Measurements from ENCODE around the gene KCNJ3. TPM values are rescaled to one million over a fixed set of nuclear protein-coding genes. Genes with fewer than 3 reads are reported as not detected.
"Not testable (repeated sequence)": the region's sequence is repeated elsewhere in the genome, so short reads cannot be mapped to it uniquely, and the experiment has no call there.

The KCNJ3 gene
- total RNA-seq, 2 experiments from 2014 or later: not detected

GRCh38 chr2:154832711-154833110, 134.2 kb downstream of the KCNJ3 start:
- ATAC-seq (ENCODE audit: low read depth) (no peak), DNase-seq (no peak)
- Mint-ChIP-seq H3K4me3 (no peak overlapping the region), H3K27ac (no peak overlapping the region), H3K36me3 (no peaks in the 10 kb centered on the region), H3K9me3 (peaks cover 1% of the 10 kb centered on the region), H3K27me3 (no peaks in the 10 kb centered on the region), H3K4me1 (no peaks in the 10 kb centered on the region)
- POLR2A ChIA-PET: no interaction called here

- POLR2A ChIA-PET: no interaction called here
- no peak for ATAC-seq (ENCODE audit: low read depth)
- DNase-seq: no peak
- Mint-ChIP-seq H3K4me3 (no peak overlapping the region), H3K9me3 (peaks cover 1% of the 10 kb centered on the region), H3K27ac (no peak overlapping the region), H3K27me3 (no peaks in the 10 kb centered on the region), H3K36me3 (no peaks in the 10 kb centered on the region), H3K4me1 (no peaks in the 10 kb centered on the region)
Observed at GRCh38 chr2:154836632-154837031, 138.1 kb downstream of the KCNJ3 start.

- POLR2A ChIA-PET: no interaction called here
- H3K9me3 Mint-ChIP-seq: peaks cover 3% of the 10 kb centered on the region
- no peak overlapping the region for H3K27ac Mint-ChIP-seq
- no peaks in the 10 kb centered on the region for H3K36me3 Mint-ChIP-seq
- no peak for DNase-seq
- no peaks in the 10 kb centered on the region for H3K27me3 Mint-ChIP-seq
- H3K4me3 Mint-ChIP-seq: no peak overlapping the region
- H3K4me1 Mint-ChIP-seq: no peaks in the 10 kb centered on the region
- no peak for ATAC-seq (ENCODE audit: low read depth)
Observed at GRCh38 chr2:154837035-154837434, 138.5 kb downstream of the KCNJ3 start.

GRCh38 chr2:154844513-154844912, 146.0 kb downstream of the KCNJ3 start:
- H3K9me3 Mint-ChIP-seq: peaks cover 2% of the 10 kb centered on the region
- H3K27ac Mint-ChIP-seq: no peak overlapping the region
- no peak overlapping the region for H3K4me3 Mint-ChIP-seq
- H3K36me3 Mint-ChIP-seq: no peaks in the 10 kb centered on the region
- no peaks in the 10 kb centered on the region for H3K27me3 Mint-ChIP-seq
- POLR2A ChIA-PET: no interaction called here
- H3K4me1 Mint-ChIP-seq: no peaks in the 10 kb centered on the region
- ATAC-seq (ENCODE audit: low read depth) (no peak), DNase-seq (no peak)

- POLR2A ChIA-PET: no interaction called here
- DNase-seq (no peak), ATAC-seq (ENCODE audit: low read depth) (no peak)
- Mint-ChIP-seq H3K4me3 (no peak overlapping the region), H3K4me1 (no peaks in the 10 kb centered on the region), H3K9me3 (peaks cover 1% of the 10 kb centered on the region), H3K27me3 (no peaks in the 10 kb centered on the region), H3K36me3 (no peaks in the 10 kb centered on the region), H3K27ac (no peak overlapping the region)
Observed at GRCh38 chr2:154846842-154847241, 148.3 kb downstream of the KCNJ3 start.

GRCh38 chr2:154849482-154849881, 151.0 kb downstream of the KCNJ3 start:
- Mint-ChIP-seq H3K27me3 (no peaks in the 10 kb centered on the region), H3K27ac (no peak overlapping the region), H3K36me3 (no peaks in the 10 kb centered on the region), H3K9me3 (no peaks in the 10 kb centered on the region), H3K4me1 (no peaks in the 10 kb centered on the region), H3K4me3 (no peak overlapping the region)
- ATAC-seq (ENCODE audit: low read depth) (no peak), DNase-seq (no peak)
- POLR2A ChIA-PET: no interaction called here

- POLR2A ChIA-PET: no interaction called here
- DNase-seq (no peak), ATAC-seq (ENCODE audit: low read depth) (no peak)
- Mint-ChIP-seq H3K9me3 (no peaks in the 10 kb centered on the region), H3K36me3 (no peaks in the 10 kb centered on the region), H3K4me3 (no peak overlapping the region), H3K27me3 (no peaks in the 10 kb centered on the region), H3K27ac (no peak overlapping the region), H3K4me1 (no peaks in the 10 kb centered on the region)
Observed at GRCh38 chr2:154850532-154850931, 152.0 kb downstream of the KCNJ3 start.

- DNase-seq: no peak
- Mint-ChIP-seq H3K4me3 (no peak overlapping the region), H3K9me3 (no peaks in the 10 kb centered on the region), H3K4me1 (no peaks in the 10 kb centered on the region), H3K27me3 (no peaks in the 10 kb centered on the region), H3K36me3 (no peaks in the 10 kb centered on the region), H3K27ac (no peak overlapping the region)
- POLR2A ChIA-PET: no interaction called here
- no peak for ATAC-seq (ENCODE audit: low read depth)
Observed at GRCh38 chr2:154855138-154855537, 156.6 kb downstream of the KCNJ3 start.

- H3K9me3 Mint-ChIP-seq; POLR2A ChIA-PET; H3K4me3 Mint-ChIP-seq; H3K27me3 Mint-ChIP-seq; ATAC-seq (ENCODE audit: low read depth); H3K4me1 Mint-ChIP-seq; H3K27ac Mint-ChIP-seq; DNase-seq; H3K36me3 Mint-ChIP-seq: not testable (repeated sequence)
Observed at GRCh38 chr2:154867151-154867550, 168.7 kb downstream of the KCNJ3 start.

GRCh38 chr2:154875999-154876398, 177.5 kb downstream of the KCNJ3 start:
- H3K36me3 Mint-ChIP-seq: no peaks in the 10 kb centered on the region
- H3K4me1 Mint-ChIP-seq: no peaks in the 10 kb centered on the region

GRCh38 chr2:154882725-154883124, 184.2 kb downstream of the KCNJ3 start:
- DNase-seq: no peak
- H3K9me3 Mint-ChIP-seq: peaks cover 1% of the 10 kb centered on the region
- H3K4me1 Mint-ChIP-seq: no peaks in the 10 kb centered on the region
- no peak overlapping the region for H3K4me3 Mint-ChIP-seq
- no peak for ATAC-seq (ENCODE audit: low read depth)
- no peaks in the 10 kb centered on the region for H3K27me3 Mint-ChIP-seq
- no peak overlapping the region for H3K27ac Mint-ChIP-seq
- no peaks in the 10 kb centered on the region for H3K36me3 Mint-ChIP-seq
- POLR2A ChIA-PET: no interaction called here

More at GRCh38 chr2:154875999-154876398, 177.5 kb downstream of the KCNJ3 start:
- H3K27ac Mint-ChIP-seq: no peak overlapping the region
- no peaks in the 10 kb centered on the region for H3K27me3 Mint-ChIP-seq
- ATAC-seq (ENCODE audit: low read depth) (no peak), DNase-seq (no peak)
- POLR2A ChIA-PET: no interaction called here
- H3K4me3 Mint-ChIP-seq: no peak overlapping the region
- no peaks in the 10 kb centered on the region for H3K9me3 Mint-ChIP-seq

GRCh38 chr2:154886316-154886715, 187.8 kb downstream of the KCNJ3 start:
- DNase-seq (no peak), ATAC-seq (ENCODE audit: low read depth) (no peak)
- POLR2A ChIA-PET: no interaction called here
- Mint-ChIP-seq H3K36me3 (no peaks in the 10 kb centered on the region), H3K4me1 (no peaks in the 10 kb centered on the region), H3K4me3 (no peak overlapping the region), H3K9me3 (peaks cover 4% of the 10 kb centered on the region), H3K27ac (no peak overlapping the region), H3K27me3 (no peaks in the 10 kb centered on the region)

GRCh38 chr2:154898269-154898668, 199.8 kb downstream of the KCNJ3 start:
- Mint-ChIP-seq H3K4me1 (no peaks in the 10 kb centered on the region), H3K4me3 (no peak overlapping the region), H3K27ac (no peak overlapping the region), H3K27me3 (no peaks in the 10 kb centered on the region), H3K36me3 (no peaks in the 10 kb centered on the region), H3K9me3 (no peaks in the 10 kb centered on the region)
- POLR2A ChIA-PET: no interaction called here
- no peak for ATAC-seq (ENCODE audit: low read depth)
- no peak for DNase-seq

- DNase-seq (no peak), ATAC-seq (ENCODE audit: low read depth) (no peak)
- Mint-ChIP-seq H3K36me3 (no peaks in the 10 kb centered on the region), H3K9me3 (no peaks in the 10 kb centered on the region), H3K4me3 (no peak overlapping the region), H3K27me3 (no peaks in the 10 kb centered on the region), H3K27ac (no peak overlapping the region), H3K4me1 (no peaks in the 10 kb centered on the region)
- POLR2A ChIA-PET: no interaction called here
Observed at GRCh38 chr2:154901063-154901462, 202.6 kb downstream of the KCNJ3 start.

Data from activated naive CD8-positive, alpha-beta T cell treated with anti-CD3 and anti-CD28 coated beads, Interleukin-2, amount 10 ng/mL, durations not matched to agents 7 days and 5 days (primary cell).